Mesothelial cell of epicardium (in vitro differentiated cells): ENCODE results near the gene PHTF1. TPM values are rescaled to one million over a fixed set of nuclear protein-coding genes. Genes with fewer than 3 reads are reported as not detected.

Source experiments
- DNase-seq, 2 experiments: peaks; one replicate each; pipeline ENCODE4 v3.0.0; 2021; ENCODE audit warnings: low spot score in 2 of 2; ENCODE audit not compliant: unreplicated experiment in 2 of 2
- H3K27ac Mint-ChIP-seq: 2 replicates; pipeline ENCODE4 v1.8.0; 2021; ENCODE audit warnings: mixed read lengths
- H3K27me3 Mint-ChIP-seq: 2 replicates; pipeline ENCODE4 v1.8.0; 2021; ENCODE audit warnings: low read depth, mixed read lengths
- H3K36me3 Mint-ChIP-seq: 2 replicates; pipeline ENCODE4 v1.8.0; 2021; ENCODE audit warnings: mixed read lengths
- H3K4me1 Mint-ChIP-seq: 2 replicates; pipeline ENCODE4 v1.8.0; 2021; ENCODE audit warnings: mixed read lengths
- H3K4me3 Mint-ChIP-seq: 2 replicates; pipeline ENCODE4 v1.8.0; 2021; ENCODE audit warnings: mild to moderate bottlenecking, moderate library complexity, mixed read lengths
- H3K9me3 Mint-ChIP-seq: 2 replicates; pipeline ENCODE4 v1.8.0; 2021; ENCODE audit warnings: mixed read lengths
- total RNA-seq: library from RNA; stranded (reverse); gene quantifications from 3 replicates; pipeline ENCODE4 v1.2.1, GENCODE V29; 2021
- TF ChIP-seq, protein P1 (sequence below): fragments of 200-600 bp; sonication (generic); IDR thresholded peaks from one replicate; pipeline ENCODE4 v1.5.0; 2021; ENCODE audit warnings: antibody characterized with exemption; ENCODE audit not compliant: unreplicated experiment

The PHTF1 gene
- total RNA-seq, 1 donor from 2014 or later, result 26.7 TPM

DNA sequence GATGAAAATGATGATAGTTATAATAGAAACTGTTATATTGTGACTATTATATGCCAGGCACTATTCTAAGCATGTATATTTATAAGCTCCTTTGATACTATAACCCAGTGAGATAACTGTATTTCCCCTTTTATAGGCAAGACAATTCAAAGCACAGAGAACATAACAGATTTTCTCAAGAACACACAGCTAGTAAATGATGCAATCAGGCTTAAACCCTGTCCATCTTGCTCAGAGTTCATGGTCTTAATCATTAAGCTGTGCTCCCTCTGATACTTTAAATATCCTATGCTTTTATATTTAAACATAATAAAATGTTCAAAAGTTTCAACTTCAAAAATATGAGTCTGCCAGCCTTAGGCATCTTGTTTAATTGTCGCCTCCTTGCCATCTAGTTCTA is 88.6 kb downstream of the PHTF1 start:
- Mint-ChIP-seq H3K27me3 (no peaks in the 10 kb centered on the region), H3K36me3 (peaks cover 32% of the 10 kb centered on the region), H3K9me3 (peaks cover 15% of the 10 kb centered on the region), H3K4me3 (no peak overlapping the region), H3K27ac (no peak overlapping the region), H3K4me1 (peaks cover 10% of the 10 kb centered on the region)
- no peak for DNase-seq
- TF ChIP-seq, protein P1, sequence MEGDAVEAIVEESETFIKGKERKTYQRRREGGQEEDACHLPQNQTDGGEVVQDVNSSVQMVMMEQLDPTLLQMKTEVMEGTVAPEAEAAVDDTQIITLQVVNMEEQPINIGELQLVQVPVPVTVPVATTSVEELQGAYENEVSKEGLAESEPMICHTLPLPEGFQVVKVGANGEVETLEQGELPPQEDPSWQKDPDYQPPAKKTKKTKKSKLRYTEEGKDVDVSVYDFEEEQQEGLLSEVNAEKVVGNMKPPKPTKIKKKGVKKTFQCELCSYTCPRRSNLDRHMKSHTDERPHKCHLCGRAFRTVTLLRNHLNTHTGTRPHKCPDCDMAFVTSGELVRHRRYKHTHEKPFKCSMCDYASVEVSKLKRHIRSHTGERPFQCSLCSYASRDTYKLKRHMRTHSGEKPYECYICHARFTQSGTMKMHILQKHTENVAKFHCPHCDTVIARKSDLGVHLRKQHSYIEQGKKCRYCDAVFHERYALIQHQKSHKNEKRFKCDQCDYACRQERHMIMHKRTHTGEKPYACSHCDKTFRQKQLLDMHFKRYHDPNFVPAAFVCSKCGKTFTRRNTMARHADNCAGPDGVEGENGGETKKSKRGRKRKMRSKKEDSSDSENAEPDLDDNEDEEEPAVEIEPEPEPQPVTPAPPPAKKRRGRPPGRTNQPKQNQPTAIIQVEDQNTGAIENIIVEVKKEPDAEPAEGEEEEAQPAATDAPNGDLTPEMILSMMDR, result no peak

DNA sequence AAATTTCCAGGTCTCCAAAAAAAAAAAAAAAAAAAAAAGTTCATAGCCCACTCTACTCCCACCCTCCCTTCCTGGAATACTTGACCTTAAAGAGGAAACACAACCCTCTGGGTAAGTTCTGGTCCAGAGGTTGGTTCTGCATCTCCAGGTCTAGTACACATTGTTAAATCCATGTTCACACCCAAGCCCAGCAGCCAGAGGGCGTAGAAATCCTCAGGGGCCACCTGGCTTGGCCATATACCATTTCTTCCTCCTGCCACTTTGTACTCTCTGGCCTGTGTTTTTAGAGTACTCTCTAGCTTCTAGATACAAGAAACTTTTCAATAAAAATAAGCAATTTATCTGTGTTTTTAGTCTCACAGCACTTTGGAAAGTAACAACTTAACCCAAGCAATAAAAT is 89.3 kb downstream of the PHTF1 start:
- Mint-ChIP-seq H3K9me3 (peaks cover 15% of the 10 kb centered on the region), H3K27me3 (no peaks in the 10 kb centered on the region), H3K27ac (no peak overlapping the region), H3K36me3 (peaks cover 32% of the 10 kb centered on the region), H3K4me1 (peaks cover 5% of the 10 kb centered on the region), H3K4me3 (no peak overlapping the region)
- no peak for DNase-seq
- TF ChIP-seq, protein P1, result no peak

DNA sequence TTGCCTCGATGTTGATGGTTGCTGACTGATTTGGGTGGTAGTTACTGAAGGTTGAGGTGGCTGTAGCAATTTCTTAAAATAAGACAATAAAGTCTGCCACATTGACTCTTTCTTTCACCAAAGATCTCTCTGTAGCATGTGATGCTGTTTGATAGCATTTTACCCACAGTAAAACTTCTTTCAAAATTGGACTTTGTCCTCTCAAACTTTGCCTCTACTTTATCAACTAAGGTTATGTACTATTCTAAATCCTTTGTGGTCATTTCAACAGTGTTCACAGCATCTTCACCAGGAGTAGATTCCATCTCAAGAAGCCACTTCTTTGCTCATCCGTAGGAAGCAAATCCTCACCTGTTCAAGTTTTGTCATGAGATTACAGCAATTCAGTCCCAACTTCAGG is 93.2 kb downstream of the PHTF1 start:
- H3K4me3 Mint-ChIP-seq, result no peak overlapping the region
- H3K36me3 Mint-ChIP-seq, result peaks cover 30% of the 10 kb centered on the region
- H3K27ac Mint-ChIP-seq, result no peak overlapping the region
- H3K9me3 Mint-ChIP-seq, result peaks cover 15% of the 10 kb centered on the region
- TF ChIP-seq, protein P1, result no peak
- peaks cover 2% of the 10 kb centered on the region for H3K4me1 Mint-ChIP-seq
- no peaks in the 10 kb centered on the region for H3K27me3 Mint-ChIP-seq
- DNase-seq, result no peak

DNA sequence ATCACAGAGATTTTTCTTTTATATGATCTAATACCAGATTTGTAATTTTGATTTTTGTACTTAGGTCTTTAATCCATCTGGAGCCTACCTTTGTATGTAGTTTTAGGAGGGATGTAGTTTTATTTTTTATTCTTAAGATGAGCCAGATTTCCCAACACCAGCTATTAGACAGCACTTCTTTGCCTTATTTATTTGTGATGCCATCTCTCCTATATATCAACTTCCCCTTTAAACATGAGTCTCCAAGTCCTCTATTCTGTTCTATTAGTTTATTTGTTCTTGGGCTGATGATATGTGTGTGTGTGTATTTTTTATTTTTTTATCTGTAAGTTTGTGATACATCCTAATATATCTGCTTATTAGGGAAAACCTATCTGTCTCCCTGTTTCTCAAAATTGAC is 94.2 kb downstream of the PHTF1 start:
- no peaks in the 10 kb centered on the region for H3K27me3 Mint-ChIP-seq
- H3K27ac Mint-ChIP-seq, result no peak overlapping the region
- no peak overlapping the region for H3K4me3 Mint-ChIP-seq
- H3K9me3 Mint-ChIP-seq, result peaks cover 15% of the 10 kb centered on the region
- TF ChIP-seq, protein P1, result no peak
- no peak for DNase-seq
- peaks cover 5% of the 10 kb centered on the region for H3K4me1 Mint-ChIP-seq
- H3K36me3 Mint-ChIP-seq, result peaks cover 30% of the 10 kb centered on the region

DNA sequence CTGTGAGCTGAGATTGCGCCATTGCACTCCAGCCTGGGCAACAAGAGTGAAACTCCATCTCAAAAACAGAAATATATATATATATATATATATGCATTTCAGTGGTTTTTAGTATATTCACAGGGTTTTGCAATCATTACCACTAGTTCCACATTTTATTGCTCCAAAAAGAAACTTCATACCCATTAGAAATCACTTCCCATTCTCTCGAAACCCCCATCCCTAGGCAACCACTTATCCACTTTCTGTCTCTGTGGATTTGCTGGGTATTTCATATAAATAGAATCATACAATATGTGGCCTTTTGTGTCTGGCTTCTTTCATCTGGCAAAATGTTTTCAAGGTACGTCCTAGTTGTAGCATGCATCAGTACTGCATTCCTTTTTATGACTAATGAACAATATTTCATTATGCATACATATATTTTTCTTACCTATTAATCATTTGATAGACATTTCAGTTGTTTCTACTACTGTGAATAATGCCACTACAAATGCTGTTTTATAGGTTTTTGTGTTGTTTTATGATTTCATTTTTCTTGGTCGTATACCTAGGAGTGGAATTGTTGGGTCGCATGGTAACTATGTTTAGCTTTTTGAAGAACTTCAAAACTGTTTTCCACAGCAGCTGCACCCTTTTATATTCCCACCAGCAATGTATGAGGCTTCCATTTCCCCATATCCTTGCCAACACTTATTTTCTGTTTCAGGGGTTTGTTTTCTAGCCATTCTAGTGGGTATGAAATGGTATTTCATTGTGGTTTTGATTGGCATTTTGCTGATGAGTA is 95.9 kb downstream of the PHTF1 start:
- peaks cover 15% of the 10 kb centered on the region for H3K9me3 Mint-ChIP-seq
- no peak for DNase-seq
- peaks cover 16% of the 10 kb centered on the region for H3K4me1 Mint-ChIP-seq
- no peaks in the 10 kb centered on the region for H3K27me3 Mint-ChIP-seq
- H3K36me3 Mint-ChIP-seq, result peaks cover 26% of the 10 kb centered on the region
- no peak overlapping the region for H3K4me3 Mint-ChIP-seq
- TF ChIP-seq, protein P1, result no peak
- no peak overlapping the region for H3K27ac Mint-ChIP-seq
